Omental fat pad (tissue), 4 donors: ENCODE measurements around the gene TAS2R7. TPM values are rescaled to one million over a fixed set of nuclear protein-coding genes. Genes with fewer than 3 reads are reported as not detected.
A peak's percentile ranks its signal among the peaks of the same experiment; 100 is the strongest.

Source experiments
- ATAC-seq: fragments of 150-250 bp; one replicate; pipeline ENCODE4 v1.9.1; 2016; ENCODE audit warnings: mild to moderate bottlenecking, moderate library complexity; ENCODE audit not compliant: low FRiP score
- DNase-seq: peaks from one replicate; pipeline ENCODE4 v3.0.0-alpha.2; 2019; ENCODE audit warnings: low spot score
- small RNA-seq: library from RNA; depleted of rRNA; stranded (forward); fragments of <200 nt; gene quantifications from one replicate; pipeline ENCODE3, GENCODE V24; 2016
- total RNA-seq, 4 donors: library from RNA; depleted of rRNA; stranded (reverse); fragments of >200 nt; gene quantifications; one replicate each; pipeline ENCODE4 v1.1.0, GENCODE V29; 2016
- TF ChIP-seq, protein P1 (sequence below), 3 donors: fragments of 450-650 bp; IDR thresholded peaks; one replicate each; pipeline ENCODE4 v1.5.1; 2016 to 2017; ENCODE audit warnings: antibody characterized with exemption in 3 of 3, mild to moderate bottlenecking in 3 of 3, moderate library complexity in 2 of 3

Gene TAS2R7
- total RNA-seq, 4 donors from 2014 or later = not detected

DNA sequence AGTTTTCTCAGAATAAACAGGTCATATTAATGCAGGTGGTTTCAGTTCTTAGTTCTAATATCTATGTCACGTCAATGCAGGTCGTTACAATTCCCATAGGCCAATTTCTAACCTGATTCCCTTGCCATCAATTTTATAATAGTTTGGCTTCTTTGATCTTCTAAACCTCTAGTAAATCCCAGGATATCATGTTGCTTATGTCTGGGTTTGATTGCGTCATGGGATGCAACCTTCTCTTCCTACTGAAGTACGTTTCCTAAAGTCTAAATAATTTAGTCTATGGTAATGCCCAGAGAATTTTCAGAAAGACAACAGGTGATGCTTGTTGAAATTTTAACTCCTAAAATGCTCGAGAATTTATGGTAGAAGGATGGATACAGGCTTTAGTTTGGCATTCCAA is 19.2 kb downstream of the TAS2R7 start:
- TF ChIP-seq, protein P1, sequence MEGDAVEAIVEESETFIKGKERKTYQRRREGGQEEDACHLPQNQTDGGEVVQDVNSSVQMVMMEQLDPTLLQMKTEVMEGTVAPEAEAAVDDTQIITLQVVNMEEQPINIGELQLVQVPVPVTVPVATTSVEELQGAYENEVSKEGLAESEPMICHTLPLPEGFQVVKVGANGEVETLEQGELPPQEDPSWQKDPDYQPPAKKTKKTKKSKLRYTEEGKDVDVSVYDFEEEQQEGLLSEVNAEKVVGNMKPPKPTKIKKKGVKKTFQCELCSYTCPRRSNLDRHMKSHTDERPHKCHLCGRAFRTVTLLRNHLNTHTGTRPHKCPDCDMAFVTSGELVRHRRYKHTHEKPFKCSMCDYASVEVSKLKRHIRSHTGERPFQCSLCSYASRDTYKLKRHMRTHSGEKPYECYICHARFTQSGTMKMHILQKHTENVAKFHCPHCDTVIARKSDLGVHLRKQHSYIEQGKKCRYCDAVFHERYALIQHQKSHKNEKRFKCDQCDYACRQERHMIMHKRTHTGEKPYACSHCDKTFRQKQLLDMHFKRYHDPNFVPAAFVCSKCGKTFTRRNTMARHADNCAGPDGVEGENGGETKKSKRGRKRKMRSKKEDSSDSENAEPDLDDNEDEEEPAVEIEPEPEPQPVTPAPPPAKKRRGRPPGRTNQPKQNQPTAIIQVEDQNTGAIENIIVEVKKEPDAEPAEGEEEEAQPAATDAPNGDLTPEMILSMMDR (IDR thresholded peaks at IDR 0.05) = no peak
- DNase-seq = no peak
- no peak for ATAC-seq

DNA sequence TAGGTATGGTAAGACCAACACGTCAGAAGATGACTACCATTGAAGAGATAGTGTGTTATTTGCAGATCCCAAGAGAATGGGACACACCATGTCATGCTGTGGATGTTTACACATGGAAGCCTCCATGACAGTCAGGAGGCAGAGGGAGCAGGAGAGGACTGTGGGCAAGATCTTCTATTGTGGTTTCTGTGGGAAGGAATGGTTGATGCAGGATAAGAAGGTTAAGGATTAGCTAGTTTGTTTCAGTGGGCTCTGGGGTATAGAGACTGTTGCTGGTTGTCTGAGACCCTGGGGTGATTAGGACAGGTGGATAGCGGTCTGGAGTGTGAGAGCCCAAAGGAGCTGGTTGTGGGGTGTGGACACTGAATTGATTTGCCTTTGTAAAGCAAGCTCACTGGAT is 23.3 kb downstream of the TAS2R7 start:
- ATAC-seq (no peak), DNase-seq (no peak)
- TF ChIP-seq, protein P1 (IDR thresholded peaks at IDR 0.05) = no peak

DNA sequence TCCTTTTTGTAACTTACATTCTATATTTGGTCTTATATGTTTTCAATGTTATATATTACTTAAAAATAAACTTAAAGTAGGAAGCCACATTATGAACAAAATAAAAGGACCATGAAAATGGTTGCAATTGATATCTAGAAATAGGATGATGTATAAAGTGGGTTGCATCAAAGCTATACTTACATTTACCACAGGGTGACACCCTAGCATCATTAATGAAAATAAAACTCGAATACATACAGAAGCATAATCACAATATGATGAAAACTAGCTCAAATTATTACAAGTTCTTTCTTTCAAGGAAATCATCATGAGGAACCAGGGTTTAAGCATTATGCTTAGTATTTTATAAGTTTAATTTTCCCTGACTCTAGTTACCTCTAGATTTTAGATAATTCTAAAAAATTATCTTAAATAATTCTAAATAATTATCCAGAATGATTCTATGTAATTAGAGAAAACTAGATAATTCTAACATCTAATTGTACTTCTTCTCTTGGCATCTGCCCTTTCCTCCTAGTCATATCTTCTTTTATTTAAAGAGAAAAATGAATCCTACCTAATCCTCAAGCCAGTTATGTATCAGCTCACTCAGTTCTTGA is 31.2 kb downstream of the TAS2R7 start:
- no peak for DNase-seq

DNA sequence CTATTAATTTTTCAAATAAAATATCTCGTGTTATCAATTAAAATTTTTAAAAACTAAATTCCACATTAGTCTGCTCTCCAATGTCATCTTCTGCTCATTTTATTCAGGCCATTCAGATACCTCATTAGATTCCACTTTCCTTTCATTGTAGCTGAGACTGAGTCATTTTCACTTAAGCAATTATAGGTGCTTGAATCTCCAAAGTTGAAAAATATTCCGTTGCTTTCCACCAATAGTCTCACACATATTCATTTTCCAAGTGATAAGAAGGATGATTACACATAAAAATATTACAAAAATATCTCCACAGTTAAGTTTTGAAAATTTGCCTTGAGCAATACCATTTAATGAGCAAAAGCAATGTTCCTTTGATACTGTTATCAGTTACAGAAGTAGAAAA is 42.8 kb downstream of the TAS2R7 start:
- TF ChIP-seq, protein P1 (IDR thresholded peaks at IDR 0.05) = no peak
- ATAC-seq = peak; percentile 89
- DNase-seq = no peak

More for the DNA sequence above, 31.2 kb downstream of the TAS2R7 start:
- TF ChIP-seq, protein P1 (IDR thresholded peaks at IDR 0.05) = peak in 1 of 3 donors; percentile 26
- no peak for ATAC-seq

DNA sequence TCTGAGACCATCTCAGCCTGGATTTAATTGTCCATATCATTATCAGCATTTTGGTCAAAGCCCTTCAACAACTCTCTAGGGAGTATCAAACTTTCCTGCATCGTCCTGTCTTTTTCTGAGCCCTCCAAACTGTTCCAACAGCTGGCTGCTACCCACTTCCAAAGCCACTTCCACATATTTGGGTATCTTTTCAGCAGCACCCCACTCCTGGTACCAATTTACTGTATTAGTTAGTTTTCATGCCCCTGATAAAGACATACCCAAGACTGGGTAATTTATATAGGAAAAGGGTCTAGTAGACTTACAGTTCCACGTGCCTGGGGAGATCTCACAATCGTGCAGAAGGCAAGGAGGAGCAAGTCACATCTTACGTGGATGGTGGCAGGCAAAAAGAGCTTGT is 46.2 kb downstream of the TAS2R7 start:
- TF ChIP-seq, protein P1 (IDR thresholded peaks at IDR 0.05) = no peak
- ATAC-seq (no peak), DNase-seq (no peak)

DNA sequence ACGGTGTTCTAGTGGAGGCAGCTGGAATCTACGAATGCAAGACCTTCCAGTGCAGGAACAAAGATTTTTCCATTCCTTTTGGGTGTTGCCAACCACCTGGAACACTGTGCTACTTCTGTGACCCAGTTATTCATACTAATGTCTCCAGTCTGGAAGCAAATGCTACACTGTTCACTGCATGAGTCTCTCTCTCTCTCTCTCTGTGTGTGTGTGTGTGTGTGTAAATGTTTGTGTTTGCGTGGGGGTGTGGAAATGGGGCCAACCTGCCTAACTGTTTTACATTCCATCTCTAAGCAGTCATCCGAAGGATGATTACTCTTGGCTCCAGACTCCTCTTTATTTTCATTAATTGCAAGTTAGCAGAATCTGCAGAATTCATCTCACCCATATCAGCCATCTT is 49.4 kb downstream of the TAS2R7 start:
- ATAC-seq = peak; percentile 58
- TF ChIP-seq, protein P1 (IDR thresholded peaks at IDR 0.05) = no peak
- DNase-seq = no peak

Small RNA genes lying within 50 kb of the gene (small RNA-seq; reads per million reads assigned to genes)
- not detected for gene PRR4

Other genes starting within 250 kb of the TAS2R7 start
- 10 to 100 TPM in 1 of 4 donors, 1 to 10 TPM in 3; 4.9 to 12.6 (median 7.6) TPM for gene MAGOHB, start 189.0 kb downstream of the TAS2R7 start, total RNA-seq
- gene STYK1, start 128.6 kb downstream of the TAS2R7 start, total RNA-seq = under 1 TPM in 2 of 4 donors, not detected in 2; 0.32 to 0.56 TPM
- 100 to 1,000 TPM; 281 to 567 (median 448) TPM for gene YBX3, start 79.3 kb downstream of the TAS2R7 start, total RNA-seq
- gene TAS2R8, start 4.7 kb upstream of the TAS2R7 start, total RNA-seq = not detected
- gene TAS2R9, start 7.5 kb upstream of the TAS2R7 start, total RNA-seq = not detected
- 1 to 10 TPM in 1 of 4 donors, under 1 TPM in 1, not detected in 2; 0.88 to 1.9 TPM for gene TAS2R10, start 23.7 kb upstream of the TAS2R7 start, total RNA-seq
- 1 to 10 TPM; 1.5 to 2.5 (median 1.8) TPM for gene PRR4, start 46.8 kb upstream of the TAS2R7 start, total RNA-seq
- gene PRH1, start 81.6 kb upstream of the TAS2R7 start, total RNA-seq = 10 to 100 TPM; 23.2 to 38.0 (median 30.1) TPM
- 1 to 10 TPM; 1.3 to 5.5 (median 3.0) TPM for gene TAS2R13, start 106.9 kb upstream of the TAS2R7 start, total RNA-seq
- not detected for gene PRH2, start 126.6 kb upstream of the TAS2R7 start, total RNA-seq
- 1 to 10 TPM; 1.9 to 8.7 (median 3.0) TPM for gene TAS2R14, start 136.6 kb upstream of the TAS2R7 start, total RNA-seq
- gene TAS2R50, start 184.3 kb upstream of the TAS2R7 start, total RNA-seq = 10 to 100 TPM in 1 of 4 donors, 1 to 10 TPM in 3; 2.0 to 12.1 (median 3.8) TPM
- gene TAS2R20, start 195.7 kb upstream of the TAS2R7 start, total RNA-seq = 1 to 10 TPM; 2.6 to 4.6 (median 4.3) TPM
- 10 to 100 TPM in 1 of 4 donors, 1 to 10 TPM in 3; 3.2 to 10.7 (median 7.1) TPM for gene TAS2R19, start 220.0 kb upstream of the TAS2R7 start, total RNA-seq
- gene TAS2R31, start 228.8 kb upstream of the TAS2R7 start, total RNA-seq = 10 to 100 TPM in 1 of 4 donors, 1 to 10 TPM in 3; 2.4 to 10.9 (median 5.0) TPM